Fibroblast of skin of left quadriceps (primary cell): ENCODE data around the gene TRMT112.

Experiments
- DNase-seq, 2 experiments: peaks; one replicate each; pipeline ENCODE4 v3.0.0-alpha.2; 2013; ENCODE audit warnings: low read depth in 2 of 2

Gene TRMT112

GRCh38 chr11:64351136-64351631, 33.8 kb upstream of the TRMT112 start:
- no peak for DNase-seq

- no peak for DNase-seq
These were observed 32.0 kb upstream of the TRMT112 start for GRCh38 chr11:64349404-64349803.

- DNase-seq, result no peak
These were observed 31.6 kb upstream of the TRMT112 start for GRCh38 chr11:64349025-64349387.

- no peak for DNase-seq
These were observed 31.1 kb upstream of the TRMT112 start for GRCh38 chr11:64348383-64349024.

GRCh38 chr11:64347193-64347867, 30.0 kb upstream of the TRMT112 start:
- no peak for DNase-seq

GRCh38 chr11:64344787-64345186, 27.4 kb upstream of the TRMT112 start:
- DNase-seq, result no peak

- no peak for DNase-seq
These were observed 26.6 kb upstream of the TRMT112 start for GRCh38 chr11:64343767-64344559.

- no peak for DNase-seq
These were observed 25.7 kb upstream of the TRMT112 start for GRCh38 chr11:64342869-64343745.

- DNase-seq, result peak; percentile 60 to 61
These were observed 24.8 kb upstream of the TRMT112 start for GRCh38 chr11:64341851-64342791.

GRCh38 chr11:64341429-64341828, 24.1 kb upstream of the TRMT112 start:
- DNase-seq, result no peak

- no peak for DNase-seq
These were observed 23.4 kb upstream of the TRMT112 start for GRCh38 chr11:64340671-64341335.

- no peak for DNase-seq
These were observed 22.5 kb upstream of the TRMT112 start, which contains the start of gene CCDC88B for GRCh38 chr11:64339754-64340408. Gene CCDC88B (plus strand): TSS chr11:64340204. CDS start chr11:64340267, 63 bp downstream.

- DNase-seq, result no peak
These were observed 21.9 kb upstream of the TRMT112 start for GRCh38 chr11:64339286-64339685.

- no peak for DNase-seq
These were observed 21.4 kb upstream of the TRMT112 start for GRCh38 chr11:64338716-64339115.

- DNase-seq, result no peak
These were observed 20.3 kb upstream of the TRMT112 start for GRCh38 chr11:64337538-64338249.

- DNase-seq, result peak; percentile 79 to 80
These were observed 17.7 kb upstream of the TRMT112 start for GRCh38 chr11:64334764-64335735.

- DNase-seq, result no peak
These were observed 16.2 kb upstream of the TRMT112 start for GRCh38 chr11:64333556-64333955.
